Measurements from ENCODE around the gene ITGA4.

Gene ITGA4

DNA sequence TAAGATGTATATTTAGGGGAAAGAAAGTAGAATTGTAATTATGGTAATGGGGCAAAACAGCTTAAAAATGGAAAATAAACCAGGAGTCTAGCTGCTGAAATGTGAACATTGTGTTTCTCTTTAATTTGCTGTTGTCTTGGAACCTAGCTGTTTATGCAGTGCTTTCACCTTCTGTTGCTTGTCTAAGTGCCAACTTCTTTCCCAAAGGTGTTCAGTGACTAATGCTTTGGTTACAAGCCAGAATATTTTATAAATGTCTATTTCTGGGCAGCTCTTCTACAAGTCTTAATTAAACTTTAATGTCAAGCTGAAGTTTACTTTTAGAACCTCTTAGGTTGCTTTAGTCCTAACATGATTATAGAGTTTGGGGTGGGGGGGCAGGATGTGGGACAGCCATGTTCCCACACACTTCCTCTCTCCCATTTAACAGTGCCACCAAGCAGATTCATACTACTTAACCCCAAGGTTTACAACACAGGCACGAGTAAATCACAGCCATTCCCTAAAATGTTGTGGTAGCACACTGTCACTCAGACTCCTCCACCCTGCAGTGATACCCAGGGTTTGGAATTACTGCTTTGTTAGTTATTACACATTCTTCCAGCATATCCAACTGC lies 60.6 kb downstream of the ITGA4 start:
- DNase-seq: no peak

GRCh38 chr2:181520253-181520652 lies 63.1 kb downstream of the ITGA4 start:
- no peak for DNase-seq

GRCh38 chr2:181523756-181524155 lies 66.6 kb downstream of the ITGA4 start:
- DNase-seq: no peak

DNA sequence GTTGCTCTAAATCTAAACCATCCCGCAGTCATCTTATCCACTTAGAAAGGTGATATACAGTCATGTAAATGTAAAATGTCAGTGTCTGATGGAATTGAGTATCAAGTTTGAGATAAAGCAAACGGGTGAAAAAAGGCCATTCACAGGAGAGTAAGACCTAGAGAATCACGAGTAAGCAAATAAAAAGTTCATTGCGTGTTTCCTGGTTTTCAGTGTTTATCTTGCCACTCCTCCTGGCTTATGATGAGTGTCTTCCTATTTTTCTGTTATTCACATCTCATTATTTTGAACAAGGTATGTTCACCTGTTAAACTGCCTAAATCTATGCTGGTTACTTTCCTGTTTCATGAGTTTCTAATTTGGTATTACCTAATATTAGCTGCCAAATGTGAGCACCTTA lies 68.8 kb downstream of the ITGA4 start:
- DNase-seq: no peak

- DNase-seq: no peak
Observed at GRCh38 chr2:181527058-181527457, 69.9 kb downstream of the ITGA4 start.

- DNase-seq: no peak
Observed at GRCh38 chr2:181528441-181528840, 71.3 kb downstream of the ITGA4 start.

- DNase-seq: no peak
Observed at GRCh38 chr2:181536730-181537129, 79.5 kb downstream of the ITGA4 start.

GRCh38 chr2:181540421-181540820 lies 83.2 kb downstream of the ITGA4 start:
- DNase-seq: no peak

- no peak for DNase-seq
Observed at GRCh38 chr2:181542170-181542569, 85.0 kb downstream of the ITGA4 start.

- no peak for DNase-seq
Observed at GRCh38 chr2:181546086-181546485, 88.9 kb downstream of the ITGA4 start.

- no peak for DNase-seq
Observed at GRCh38 chr2:181552808-181553207, 95.6 kb downstream of the ITGA4 start.

DNA sequence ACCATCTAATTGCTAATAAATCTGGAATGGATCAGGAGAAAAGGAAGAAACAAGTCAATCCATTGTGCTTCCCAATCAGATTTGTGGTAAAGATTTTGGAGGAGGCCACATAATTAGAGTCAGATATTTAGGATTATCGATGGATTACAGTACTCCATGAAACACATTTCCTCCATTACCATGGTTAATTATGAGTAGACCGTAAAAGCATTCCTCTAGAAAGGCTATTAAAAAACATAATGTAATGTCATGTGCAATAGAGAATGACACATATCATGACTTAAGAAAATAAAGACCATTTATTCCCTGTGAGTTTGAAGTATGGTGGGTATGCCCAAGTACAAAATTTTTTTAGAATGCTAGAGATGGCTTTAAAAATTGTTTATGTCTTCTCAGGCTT lies 96.1 kb downstream of the ITGA4 start:
- no peak for DNase-seq

DNA sequence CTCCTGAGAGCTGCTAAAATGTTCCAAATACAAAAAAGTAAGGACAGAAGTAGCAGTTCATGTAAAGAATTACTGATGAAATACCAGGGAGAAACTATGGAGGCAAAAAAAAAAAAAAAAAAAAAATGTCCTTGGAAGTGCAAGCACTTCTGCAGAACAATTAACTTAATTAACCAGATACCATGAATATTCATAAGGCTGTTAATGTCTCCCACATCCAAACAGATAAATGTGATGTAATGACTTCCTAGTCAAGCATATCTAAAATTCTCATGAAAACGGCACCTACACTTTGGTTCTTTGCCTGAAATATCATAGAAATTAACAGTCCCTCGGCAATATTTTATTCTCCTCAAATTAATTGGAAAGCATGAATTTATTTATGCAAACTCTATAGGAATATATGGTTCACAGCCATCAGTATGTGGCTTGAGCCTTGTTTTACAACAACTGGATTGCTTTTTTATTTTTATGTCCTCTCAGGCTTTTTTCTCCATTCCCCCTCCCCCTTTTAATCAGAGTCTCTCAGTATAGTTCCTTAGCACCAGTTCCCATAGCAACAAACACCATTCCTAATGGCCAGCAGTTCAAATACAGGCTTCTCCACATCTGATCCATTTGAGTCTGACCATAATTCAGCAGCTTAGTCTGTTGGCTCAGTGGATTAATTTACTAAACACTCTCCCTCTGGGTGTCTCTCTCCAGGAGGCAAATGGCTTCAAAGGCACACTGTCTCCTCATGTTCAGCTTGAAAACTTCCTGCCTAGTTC lies 97.1 kb downstream of the ITGA4 start:
- DNase-seq: no peak

DNA sequence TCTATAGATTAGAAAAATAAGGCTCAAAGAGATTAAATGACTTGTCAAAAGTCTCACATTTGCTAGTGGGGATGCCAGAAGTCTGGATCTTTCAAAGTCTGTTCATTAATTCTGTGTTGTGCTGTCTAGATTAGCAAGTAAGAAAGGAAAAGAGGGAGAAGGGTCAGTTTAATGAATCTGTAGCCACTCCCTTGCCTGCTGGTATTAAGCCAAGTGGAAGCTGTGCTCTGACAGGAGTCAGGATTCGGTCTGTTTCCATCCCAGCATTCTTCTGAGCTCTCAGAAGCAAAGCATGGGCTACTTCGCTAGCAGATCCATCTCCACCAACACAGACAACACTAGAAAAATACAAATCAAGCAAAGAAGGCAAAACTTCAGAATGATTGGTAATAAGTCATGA lies 101.2 kb downstream of the ITGA4 start:
- DNase-seq: no peak

DNA sequence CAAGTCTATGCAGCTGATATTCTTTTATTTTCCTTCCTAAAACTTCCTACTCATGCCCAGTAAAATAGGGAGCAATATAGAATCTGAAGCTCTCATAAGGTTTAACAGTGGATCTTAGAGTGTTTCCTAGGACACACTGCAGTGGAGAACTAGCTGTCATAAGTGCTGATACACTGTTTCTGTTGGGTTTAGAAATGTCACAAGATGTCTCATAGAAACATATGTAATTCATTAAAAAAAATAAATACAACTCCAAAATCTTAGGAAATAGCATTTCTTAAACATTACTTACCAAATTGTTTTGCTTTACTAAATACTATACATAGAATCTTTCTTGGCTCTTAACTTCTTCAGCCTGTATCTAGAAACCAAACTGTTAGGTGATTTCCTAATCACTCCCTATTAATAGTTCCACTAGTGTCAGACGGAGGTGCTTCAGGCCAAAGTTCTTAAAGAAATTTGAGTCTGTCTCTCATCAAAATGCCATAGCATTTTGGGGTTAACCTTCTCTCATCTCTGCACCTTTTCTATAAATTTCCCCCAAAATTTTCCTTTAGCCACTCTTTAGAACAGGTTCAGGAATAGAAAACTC lies 106.0 kb downstream of the ITGA4 start:
- DNase-seq: no peak

- no peak for DNase-seq
Observed at GRCh38 chr2:181566334-181567032, 109.3 kb downstream of the ITGA4 start.

DNA sequence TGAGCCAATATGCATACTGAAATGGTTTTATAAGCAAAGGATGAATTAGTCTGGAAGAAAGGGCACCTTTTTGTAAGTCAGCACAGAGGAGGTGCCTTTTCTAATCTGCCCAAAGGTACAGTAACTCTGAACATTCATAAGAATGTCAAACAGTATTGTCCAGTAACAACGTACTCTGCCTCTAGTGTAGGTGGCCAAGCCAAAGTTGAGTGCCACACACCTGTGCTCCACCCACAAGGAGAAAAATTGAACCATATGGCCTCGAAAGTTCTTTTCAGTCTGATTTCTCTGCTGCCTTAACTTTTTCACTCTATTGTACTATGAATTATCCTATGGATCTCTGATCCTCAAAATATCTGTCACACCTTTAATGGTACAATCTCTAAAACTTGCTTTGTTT lies 112.9 kb downstream of the ITGA4 start:
- DNase-seq: no peak

GRCh38 chr2:181570833-181571661 lies 113.9 kb downstream of the ITGA4 start:
- no peak for DNase-seq

- DNase-seq: no peak
Observed at GRCh38 chr2:181573140-181573736, 116.1 kb downstream of the ITGA4 start.

DNA sequence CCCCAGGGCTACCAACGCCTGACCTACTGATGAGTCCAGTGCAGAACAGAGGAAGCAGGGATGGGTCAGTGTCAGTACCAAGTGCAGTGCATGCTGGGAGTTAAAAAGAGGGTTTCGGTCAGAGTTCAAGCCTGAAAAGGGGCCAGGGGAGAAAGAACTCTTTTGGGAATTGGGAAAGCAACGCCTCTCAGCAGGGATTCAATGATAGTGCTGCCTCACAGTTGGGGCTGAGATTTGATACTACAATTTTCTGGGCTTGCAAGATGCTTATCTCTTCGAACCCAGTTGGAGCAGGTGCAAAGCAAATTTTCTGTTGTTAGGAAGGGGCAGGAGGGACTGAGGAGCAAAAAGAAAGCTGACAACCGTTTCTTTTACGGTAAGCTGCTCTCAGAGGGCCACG lies 117.1 kb downstream of the ITGA4 start:
- no peak for DNase-seq

DNA sequence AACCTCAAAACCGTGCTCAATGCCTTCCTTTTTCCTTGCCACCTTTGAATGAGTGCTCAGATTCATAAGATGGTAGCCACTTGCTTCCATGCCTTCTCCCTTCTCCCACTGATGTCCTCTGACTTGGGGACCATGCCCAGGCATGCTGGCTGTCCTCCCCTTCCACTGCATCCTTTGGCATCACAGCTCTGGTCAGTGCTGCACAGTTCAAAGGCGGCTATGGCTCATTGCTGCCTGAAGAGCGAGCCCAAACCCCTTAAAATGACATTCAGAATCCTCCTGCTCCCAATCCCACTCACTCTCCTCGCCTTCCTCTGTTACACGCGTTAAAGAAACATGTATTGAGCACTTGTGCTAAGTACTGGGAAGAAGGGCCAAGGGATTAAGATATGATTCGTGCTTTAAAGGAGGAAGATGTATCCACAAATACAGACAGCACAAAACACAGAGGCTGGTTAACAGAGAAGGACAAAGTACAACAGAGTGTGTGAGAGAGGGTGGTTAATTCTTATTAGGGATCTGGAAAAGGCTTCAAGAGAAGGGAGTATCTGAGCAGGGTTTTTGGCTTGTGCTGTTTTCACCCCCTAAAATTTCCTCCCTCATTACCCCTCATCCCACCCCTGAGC lies 118.0 kb downstream of the ITGA4 start:
- no peak for DNase-seq

- DNase-seq: no peak
Observed at GRCh38 chr2:181575650-181576025, 118.5 kb downstream of the ITGA4 start.

Measured in amniotic stem cell (primary cell).